ENCODE data around the gene CDH26.

DNA sequence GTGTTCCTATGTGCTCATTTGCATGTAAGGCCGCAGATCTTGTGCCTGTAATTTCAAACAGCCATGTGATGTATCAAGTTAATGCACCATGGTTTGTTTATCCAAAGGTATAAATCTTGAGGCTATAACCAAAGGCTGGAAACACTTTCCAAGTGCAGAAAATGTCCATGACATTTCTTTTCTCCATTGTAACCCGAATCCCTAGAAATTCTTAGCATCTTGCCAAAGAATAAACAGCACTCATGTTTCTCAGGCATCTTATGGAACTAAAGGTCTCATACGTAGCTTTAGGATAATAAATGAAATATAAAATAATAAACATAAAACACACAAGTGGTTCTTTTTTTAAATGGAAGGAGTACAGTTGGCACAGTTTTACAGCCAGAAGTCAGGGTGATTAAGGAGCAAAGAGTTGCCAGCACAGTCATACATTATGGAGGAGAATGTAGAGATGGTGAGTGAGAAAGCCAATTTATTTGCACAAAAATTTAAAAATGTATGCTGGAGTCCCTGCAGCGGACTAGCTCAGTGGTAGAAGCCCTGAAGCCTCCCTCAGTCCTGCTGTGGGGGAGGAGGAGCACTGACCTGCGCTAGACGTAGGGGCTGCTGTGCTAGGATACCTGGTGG is 18.0 kb downstream of the CDH26 start:
- TF ChIP-seq GATA2 (IDR thresholded peaks at IDR 0.05; ENCODE audit: low read depth, low read length) (no peak), GATA3 (IDR thresholded peaks at IDR 0.05; ENCODE audit: low read depth, low read length) (no peak)

Data from SH-SY5Y (cell line).